Fibroblast of skin of back (primary cell): ENCODE measurements around the gene MRPL2.

Source experiments
- DNase-seq: peaks from one replicate; pipeline ENCODE4 v3.0.0-alpha.2; 2013

MRPL2 gene

DNA sequence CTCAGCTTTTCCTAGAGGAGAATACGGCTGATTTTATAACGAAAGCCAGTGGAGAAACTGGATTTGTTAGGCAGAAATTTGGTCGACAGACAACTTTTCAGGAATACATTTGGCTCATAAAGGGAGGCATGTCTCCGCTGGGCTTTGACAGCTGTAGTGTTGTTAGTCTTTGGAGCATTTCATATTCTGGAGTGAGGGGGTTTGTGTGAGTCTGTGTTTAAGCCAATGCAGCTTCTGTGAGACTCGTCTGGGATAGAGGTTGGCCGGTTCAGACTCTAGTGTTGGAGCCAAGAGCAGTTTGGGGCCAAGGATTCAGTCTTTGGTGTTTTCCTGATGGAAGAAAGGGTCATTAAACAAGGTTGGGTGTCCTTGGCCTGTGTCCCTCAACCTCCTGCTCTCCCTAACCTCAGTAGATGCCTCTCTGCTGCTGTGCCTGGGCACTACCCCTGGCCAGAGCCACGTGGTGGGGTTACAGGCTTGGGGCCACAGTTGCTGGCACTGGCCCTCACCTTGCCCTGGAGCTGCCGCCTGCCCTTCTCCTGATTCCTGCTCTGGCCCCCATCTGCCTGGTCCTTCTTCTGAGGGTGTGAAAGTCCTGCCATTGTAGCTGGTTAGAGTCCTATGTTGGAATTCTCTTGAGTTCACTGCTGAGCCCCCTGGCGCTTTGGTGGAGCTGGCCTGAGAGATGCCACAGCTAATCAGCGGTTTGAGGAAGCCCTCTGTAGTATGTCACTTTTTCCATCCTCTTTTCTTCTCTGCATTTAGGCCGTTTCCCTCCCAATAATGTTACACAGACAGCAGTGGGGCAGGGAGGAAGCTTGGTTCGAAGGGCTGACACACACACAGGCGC lies 23.8 kb upstream of the MRPL2 start:
- no peak for DNase-seq

DNA sequence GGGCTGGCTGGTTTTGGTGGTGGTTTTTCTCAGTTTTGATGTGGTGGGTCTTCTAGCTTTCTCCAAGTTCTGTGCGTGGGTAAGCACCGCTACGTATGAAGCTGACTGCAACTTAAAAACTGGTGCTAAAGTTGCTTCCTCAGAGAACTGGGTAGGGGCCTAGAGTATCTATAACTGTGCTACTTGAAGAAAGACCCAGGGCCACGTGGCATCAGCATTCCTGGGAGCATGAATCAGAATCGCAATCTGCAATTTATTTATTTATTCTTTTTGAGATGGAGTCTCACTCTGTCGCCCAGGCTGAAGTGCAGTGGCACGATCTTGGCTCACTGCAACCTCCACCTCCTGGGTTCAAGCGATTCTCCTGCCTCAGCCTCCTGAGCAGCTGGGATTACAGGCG lies 22.7 kb upstream of the MRPL2 start:
- DNase-seq: peak; percentile 72

DNA sequence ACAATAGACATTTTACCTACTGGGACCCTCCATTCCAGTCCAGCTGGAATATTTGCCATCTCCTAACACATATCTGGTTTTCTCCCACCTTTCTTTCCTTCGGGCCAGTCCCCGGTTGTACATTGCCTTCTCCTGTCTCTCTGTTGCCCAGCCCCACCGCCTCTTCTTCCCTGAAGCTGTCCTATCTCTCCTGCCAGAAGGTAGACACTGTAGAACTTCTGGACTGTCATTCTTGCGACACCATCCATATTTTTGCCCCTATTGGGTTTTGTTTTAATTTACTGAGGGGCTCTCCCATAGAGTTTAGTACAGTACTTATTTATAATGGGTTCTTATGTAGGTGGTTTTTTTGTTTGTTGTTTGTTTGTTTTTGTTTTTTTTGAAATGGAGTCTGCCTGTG lies 21.8 kb upstream of the MRPL2 start:
- DNase-seq: no peak

DNA sequence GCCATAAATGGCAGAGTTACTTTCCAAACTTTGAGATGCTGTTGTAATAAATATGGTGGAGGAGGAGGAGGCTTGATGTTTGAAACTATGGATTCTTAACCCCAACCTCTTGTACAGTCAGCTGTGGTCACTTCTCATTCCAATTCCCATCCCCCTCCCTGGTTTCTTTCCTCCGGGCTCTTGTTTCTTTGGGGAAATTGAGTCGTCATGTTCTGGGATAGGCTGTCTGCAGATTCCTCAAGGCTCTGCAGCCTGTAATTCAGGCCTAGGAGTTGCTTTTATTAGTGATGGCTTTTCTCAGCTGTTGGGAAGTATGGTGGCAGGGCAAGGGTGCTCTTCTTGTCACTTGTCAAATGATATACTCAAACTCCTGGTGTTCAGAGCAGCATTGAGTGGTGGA lies 19.5 kb upstream of the MRPL2 start:
- peak; percentile 90 for DNase-seq

DNA sequence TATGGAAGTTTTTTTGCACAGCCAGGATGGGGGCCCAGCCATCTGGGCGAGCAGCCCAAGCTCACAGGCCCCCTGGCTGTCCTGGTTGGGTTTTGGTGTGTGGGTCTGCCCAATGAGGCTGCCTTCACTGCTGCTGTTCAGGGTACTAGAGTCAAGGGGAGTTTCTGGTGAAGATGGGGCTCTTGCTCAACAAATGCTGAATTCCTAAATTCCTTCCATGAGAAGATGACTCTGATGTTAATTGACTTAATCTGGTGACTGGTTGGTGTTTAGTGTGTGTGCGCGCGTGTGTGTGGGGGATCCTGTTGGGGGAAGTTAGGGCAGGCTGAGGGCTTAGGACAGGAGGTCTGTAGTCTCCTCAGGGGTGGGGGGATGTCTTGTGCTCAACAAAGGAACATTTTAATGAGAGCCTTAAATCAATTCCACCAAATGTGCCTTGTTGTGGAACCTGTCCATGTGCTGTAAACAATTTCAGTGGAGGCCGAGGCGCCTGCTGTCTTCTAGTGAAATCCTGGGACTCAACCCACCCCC lies 18.8 kb upstream of the MRPL2 start:
- peak; percentile 60 for DNase-seq

DNA sequence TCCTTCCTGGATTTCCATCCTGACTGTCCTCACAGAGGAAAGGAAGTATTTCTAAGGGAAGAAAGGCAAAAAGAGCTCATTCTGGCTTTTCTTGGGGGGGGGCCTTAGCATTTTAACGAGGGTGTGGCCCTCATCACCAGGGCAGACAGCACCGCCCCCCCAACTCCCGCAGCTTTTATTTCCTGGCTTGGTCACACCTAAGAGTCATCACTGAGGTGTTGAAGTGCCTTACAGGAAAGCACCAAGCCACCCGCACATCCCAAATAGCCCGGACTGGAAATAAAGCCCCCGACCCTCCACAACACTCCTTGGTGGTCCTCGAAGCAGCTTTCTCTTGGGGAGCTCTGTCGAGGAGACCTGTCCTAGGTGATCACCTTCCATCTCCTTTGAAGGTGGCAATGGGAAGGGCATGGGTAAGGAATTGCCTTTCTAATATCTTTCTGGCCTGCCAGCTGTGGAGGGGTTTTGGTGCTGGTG lies 18.1 kb upstream of the MRPL2 start:
- DNase-seq: no peak

DNA sequence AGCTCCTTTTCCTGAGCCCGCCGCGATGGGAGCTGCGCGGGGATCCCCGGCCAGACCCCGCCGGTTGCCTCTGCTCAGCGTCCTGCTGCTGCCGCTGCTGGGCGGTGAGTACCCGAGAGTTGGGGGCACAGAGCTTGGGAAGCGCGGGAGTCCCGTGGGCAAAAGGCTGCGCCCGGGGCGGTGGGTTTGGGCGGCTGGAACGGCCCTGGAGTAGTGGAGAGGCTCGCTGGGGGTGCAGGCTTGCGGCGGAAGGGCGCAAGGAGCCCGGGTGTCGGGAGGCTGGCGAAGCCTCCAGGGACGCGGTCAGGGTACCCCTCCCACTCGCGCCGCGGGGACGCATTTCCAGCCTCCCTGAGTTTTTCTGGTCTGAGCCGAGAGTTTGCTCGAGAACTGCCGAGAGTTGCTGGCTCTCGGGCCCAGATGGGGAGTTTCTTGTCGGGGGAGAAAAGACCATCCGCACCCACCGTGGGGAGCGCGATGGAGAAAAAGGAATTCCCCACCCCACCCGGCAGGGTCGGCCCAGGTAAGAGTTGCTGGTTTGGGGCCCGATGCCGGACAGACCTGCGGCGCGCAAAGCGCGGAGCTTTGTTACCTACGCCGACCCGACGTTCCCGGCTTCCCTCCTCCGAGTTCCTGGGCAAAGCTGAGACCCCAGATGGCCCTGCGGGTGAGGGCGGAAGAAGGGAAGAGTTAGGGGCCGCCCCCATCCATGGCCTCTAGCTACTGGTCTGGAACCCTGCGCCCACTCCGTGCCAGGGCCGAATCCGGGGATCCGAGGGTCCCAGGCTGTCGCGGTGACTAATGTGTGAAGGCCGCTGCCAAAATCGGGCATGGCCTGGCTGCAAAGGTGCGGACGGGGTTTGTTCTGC lies 17.5 kb upstream of the MRPL2 start:
- DNase-seq: peak; percentile 67

DNA sequence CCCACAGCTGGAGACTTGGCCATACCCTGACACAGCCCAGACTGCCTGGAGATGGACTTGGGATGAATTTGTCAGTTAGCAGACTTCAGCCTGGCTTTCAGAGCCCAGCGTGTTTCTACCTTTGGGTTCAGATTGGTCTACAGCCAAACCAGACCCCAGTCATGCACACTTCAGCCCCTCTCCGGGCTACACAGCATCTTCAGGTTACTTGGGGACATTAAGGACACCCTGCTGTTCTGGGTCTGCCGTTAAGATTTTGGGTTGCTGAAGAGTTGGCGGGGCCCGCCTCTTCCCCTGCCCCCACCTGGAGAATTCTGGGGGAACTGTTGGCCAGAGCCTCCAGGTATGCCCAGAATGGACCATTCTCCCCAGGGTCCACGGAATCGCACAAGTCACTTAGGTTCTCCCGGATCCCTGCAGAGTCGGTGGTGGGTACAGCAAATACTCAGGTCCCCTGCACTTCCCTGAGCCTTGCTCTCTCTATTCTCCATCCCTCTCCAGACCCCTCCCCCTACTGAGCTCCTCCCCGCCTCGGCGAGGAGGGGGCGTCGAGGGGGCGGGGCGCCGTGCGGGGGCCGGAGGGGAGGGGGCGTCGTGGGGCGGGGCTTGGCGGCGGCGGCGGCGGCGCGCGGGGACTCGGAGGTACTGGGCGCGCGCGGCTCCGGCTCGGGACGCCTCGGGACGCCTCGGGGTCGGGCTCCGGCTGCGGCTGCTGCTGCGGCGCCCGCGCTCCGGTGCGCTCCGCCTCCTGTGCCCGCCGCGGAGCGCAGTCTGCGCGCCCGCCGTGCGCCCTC lies 16.6 kb upstream of the MRPL2 start, which contains the start of gene PTK7:
Gene PTK7, plus strand, starts transcription at position 645 of the 794 bp plus-strand sequence. CDS start 175 bp downstream, outside the sequence.
- peak; percentile 72 for DNase-seq

DNA sequence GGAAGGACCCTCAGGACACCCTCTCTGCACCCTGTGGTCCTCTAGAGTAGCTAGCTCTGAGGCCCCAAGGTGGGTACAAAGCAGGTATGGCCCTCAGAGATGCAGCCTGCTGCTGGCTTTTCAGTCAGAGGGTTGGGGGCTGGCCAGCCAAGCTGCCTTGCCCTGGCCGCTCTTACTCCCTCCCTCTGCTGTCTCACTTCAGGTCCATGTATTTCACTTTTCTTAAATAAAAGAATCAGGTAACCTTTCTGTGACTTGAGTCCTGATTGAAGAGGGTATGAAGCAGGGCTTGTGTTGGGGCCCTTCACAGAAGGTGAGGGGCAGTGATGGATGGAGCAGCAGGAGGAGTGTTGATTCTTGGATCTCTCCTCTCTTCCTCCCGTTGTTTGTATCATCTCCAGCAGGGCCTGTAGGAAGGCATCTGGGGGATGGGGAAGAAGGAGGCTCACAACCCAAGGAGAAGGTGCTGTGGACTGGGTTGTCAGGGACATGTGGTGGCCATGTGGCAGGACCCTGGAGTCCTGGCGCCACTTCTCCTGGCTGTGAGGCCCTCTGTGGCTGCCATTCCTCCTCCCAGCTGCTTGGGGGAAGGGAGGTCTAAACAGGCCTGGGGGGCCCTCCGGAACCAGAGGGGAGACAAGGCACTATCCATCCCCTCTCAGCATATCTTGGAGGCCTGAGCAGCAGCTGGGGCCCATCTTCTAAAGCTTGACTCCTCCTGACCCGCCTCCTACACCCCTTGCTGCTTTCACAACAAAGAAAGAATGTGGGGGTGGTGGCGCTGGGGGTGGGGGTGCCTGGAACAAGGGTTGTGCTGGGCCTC lies 15.8 kb upstream of the MRPL2 start:
- DNase-seq: peak; percentile 61

DNA sequence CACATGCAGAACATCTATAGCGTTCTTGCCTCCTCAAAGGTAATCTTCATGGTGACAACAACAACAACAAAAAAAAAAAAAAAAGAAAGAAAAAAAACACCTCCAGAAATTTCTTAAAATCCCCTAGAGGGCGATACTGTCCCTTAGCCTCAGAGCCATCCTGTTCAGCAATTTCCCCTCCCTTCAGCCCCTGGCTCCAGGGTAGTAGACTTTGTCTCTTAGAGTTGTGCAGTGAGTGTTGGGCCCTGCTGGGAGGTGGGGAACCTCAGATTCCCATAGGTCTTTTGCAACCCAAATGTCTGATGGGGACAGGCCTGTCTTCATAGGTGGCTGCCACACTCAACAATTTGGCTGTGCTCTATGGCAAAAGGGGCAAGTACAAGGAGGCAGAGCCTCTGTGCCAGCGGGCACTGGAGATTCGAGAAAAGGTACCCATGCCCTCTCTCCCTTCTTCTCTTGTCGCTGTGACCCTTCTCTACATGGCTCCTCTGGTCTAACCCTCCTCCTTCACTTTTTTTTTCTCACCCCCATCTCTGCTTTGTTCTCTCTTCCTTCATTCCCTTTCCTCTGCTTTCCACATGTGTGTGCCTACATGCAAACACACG lies 10.9 kb upstream of the MRPL2 start:
- DNase-seq: peak; percentile 71

DNA sequence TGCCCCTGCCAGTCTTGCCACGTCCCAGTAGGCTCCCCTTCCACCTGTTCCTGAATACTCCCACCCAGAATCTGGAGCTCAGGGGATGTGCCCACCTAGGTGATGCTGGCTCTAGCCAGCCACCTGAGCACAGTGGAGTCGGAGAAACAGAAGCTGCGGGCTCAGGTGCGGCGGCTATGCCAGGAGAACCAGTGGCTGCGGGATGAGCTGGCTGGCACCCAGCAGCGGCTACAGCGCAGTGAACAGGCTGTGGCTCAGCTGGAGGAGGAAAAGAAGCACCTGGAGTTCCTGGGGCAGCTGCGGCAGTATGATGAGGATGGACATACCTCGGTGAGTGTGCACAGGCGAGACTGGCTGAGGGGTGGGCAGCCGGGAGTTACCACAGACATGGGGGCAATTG lies 3.6 kb upstream of the MRPL2 start:
- no peak for DNase-seq

DNA sequence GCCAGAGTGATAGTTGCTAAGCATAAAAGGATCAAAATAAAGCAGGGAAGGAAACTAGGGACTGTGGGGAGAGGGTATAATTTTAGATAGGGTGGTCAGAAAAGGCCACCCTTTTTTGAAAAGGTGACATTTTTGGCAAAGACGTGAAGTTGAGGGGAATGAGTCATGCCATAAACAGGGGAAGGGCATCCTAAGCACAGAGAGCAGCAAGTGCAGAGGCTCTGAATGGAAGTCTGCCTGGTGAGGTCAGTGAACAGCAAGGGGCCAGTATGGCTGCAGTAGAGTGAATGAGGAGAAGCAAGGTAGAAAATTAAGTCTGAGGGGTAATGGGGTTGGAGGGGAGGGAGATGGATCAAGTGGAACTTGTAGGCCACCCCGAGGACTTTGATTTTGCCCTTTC lies 2.6 kb upstream of the MRPL2 start:
- no peak for DNase-seq

DNA sequence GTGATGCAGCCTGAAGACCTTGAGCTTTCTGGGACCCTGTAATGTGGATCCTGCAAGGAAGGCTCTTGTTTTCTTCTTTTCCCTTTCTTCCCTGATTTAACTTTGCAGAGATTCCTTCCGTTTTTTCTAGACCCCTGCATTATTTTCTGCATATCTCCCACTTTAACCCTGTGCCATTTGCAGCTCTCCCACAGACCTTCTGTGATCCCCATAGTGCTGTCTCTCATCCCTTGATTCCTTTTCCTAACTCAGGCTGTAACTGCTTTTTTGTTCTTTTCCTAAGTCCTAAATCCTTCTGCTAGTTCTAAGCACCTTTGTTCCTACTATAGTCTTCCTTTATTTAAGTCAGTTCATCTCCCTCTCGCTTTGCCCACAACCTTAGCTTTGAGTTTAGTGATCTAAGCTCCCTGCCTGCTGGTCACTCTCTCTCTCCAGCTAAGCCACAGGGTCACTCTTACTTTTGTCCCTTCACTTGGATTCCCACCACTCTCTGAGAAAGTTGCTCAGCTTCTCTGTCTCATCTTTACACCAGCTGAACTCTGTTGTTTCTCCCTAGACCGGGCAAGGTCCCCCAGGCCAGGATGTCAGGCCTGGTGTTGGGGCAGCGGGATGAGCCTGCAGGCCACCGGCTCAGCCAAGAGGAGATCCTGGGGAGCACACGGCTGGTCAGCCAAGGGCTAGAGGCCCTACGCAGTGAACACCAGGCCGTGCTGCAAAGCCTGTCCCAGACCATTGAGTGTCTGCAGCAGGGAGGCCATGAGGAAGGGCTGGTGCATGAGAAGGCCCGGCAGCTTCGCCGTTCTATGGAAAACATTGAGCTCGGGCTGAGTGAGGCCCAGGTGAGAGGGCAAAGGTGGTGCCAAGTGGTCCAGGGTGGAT lies 1.8 kb upstream of the MRPL2 start:
- no peak for DNase-seq

DNA sequence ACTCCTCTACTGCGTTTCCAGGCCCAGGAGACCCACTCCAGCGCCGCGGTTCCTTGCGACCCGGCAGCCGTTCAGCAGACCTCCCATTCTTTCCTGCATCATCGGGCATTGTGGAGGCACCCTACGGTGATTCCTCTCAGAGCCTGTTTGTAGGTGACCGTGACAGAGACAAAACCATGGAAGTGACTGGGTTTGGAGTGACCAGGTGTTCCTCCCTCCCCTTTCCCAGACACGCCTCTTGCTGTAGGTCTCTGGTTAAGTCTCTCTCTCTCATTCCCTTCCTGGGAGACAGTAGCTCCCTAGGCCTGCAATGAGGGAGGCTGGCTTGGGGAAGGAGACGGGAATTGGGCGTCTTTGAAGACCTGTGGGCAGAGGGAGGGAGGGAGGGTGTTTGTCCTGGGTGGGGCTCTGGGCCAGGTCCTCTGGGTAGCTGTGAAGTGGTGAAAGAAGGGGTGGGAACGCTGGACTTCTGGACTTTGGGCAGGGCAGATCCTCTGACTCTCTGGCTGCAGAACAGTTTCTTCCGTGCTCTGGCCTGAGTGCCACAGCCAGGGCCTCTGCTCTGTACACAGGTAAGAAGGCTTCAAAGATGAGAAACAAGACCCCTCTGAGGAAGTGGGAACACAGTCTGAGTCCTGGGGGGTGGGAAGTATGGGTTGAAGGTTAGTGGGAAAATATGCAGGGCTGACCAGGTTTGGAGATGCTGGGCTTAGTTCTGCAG lies 960 bp upstream of the MRPL2 start:
- no peak for DNase-seq

DNA sequence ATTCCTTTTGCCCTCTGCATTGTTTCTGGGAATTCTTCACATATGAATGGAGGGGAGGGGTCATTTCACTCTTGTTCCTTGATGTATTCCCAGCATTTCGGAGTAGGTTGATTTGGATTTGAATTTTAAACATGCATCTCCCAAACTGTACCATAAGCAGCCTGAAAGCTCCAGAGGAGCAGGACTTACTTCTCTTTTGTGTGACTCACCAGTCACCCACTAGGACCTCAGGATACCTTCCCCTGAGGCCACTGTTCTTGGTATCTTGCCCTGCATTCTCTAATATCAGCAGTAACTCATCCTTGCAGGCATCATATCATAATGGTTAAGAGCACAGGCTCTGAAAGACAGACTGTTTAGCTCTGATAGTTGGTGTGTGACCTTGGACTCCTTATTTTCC lies 703 bp downstream of the MRPL2 start:
- no peak for DNase-seq

DNA sequence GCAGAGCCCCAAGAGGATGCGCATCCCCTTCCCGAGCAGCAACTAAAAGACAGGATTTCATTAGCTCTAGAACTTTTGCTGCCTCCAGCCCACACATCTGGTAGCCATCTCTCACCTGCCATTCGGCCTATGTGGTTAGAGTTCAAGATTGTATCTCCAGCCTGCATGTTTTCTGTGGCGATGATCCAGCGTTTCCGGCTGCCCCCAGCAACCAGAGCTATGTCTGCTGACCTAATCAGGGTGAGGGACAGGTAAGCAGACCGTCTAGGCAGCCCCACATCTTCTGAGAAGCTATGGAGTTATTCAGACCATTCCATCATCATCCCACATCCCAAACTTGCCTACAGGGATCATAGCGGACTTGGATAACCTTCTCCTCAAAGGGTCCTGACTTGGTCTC lies 3.3 kb downstream of the MRPL2 start:
- DNase-seq: no peak

DNA sequence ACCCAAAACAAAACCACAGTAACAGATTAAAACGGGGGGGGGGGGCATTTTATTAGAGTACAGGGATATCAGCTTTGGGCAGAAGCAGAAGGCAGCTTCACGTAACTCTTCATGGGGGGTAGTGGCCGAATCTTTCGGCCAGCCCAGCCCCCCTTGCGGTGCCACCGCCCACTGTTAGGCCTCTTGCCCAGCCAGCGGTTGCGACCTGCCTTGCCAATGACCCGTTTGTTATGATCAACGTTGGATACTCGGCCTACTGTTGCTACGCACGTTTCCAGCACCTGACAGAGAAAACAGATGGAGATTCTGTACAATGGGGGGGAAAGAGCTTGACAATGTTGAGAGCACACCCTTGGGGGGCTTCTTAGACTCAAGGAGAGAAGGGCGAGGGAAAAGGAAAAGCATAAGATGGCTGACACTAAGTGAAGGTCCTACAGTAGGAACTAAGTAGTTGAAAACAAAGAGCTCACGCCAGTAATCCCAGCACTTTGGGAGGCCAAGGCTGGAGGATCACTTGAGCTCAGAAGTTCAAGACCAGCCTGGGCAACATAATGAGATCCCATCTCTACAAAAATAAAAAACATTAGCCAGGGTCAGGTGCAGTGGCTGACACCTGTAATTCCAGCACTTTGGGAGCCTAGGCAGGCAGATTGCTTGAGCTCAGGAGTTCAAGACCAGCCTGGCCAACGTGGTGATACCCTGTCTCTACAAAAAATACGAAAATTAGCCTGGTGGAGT lies 4.9 kb downstream of the MRPL2 start:
- DNase-seq: no peak

DNA sequence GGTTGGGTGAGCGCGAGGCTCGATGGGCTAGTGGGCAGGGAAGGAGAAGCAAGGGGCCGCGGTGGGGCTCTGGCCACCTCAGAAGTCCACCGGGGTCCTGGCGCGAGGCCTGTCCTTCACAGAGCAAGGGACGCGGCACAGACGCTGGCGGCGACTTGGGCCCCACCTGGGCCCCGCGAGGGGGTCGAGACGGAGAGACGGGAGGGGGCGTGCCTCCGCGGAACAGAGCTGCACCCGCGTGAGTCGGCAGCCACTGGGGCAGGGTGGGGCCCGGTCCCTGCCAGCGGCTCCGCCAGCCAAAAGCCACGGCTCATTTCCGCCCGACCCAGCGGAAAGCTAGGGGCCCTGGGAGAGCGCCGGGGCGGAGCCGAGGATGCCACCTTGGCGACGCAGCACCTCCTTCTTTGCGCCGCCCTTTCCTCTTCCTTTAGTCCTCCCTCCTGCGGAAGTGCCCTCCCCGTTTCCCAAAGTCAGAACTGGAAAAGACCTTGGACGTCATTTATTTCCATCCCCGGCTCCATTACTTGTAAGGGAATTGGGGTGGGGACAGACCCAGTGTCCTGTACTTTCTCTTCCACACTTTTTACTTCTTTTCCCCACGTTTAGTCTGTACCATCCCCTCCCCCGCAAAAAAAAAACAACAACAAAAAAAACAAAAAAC lies 5.6 kb downstream of the MRPL2 start, which contains the start of gene CUL7:
Gene CUL7, minus strand, starts transcription at position 307 of the 661 bp plus-strand sequence. CDS start 1,063 bp downstream, outside the sequence.
- DNase-seq: peak; percentile 97
